Stimulated activated CD8-positive, alpha-beta memory T cell treated with anti-CD3 and anti-CD28 coated beads, Interleukin-15, amount 100 ng/mL, for 48 hours (primary cell): ENCODE data around the gene SAMD13.
A peak's percentile ranks its signal among the peaks of the same experiment; 100 is the strongest.

Experiments
- DNase-seq, 2 donors: peaks; one replicate each; pipeline ENCODE4 v3.0.0-alpha.2; 2020; ENCODE audit warnings: low read depth in 2 of 2

SAMD13 gene

DNA sequence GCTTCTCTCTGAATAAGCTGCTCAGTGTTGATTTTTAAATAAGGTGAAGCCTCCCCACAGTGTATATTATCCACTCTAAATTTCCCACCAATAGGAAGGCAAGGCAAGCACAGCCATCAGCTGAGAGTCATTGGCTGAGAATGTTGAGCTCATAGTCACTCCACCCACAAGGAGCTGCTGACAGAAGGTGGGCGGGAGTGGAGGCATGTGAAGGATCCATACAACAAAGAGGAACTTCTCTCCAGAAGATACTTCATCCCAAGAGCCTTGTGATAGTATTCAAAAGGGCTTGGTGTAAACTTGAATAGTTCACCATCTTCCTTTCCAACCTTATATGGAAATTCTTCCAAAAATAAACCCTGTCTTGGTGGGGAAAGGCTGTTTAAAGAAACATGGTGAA, 42.8 kb downstream of the SAMD13 start:
- DNase-seq, result no peak

DNA sequence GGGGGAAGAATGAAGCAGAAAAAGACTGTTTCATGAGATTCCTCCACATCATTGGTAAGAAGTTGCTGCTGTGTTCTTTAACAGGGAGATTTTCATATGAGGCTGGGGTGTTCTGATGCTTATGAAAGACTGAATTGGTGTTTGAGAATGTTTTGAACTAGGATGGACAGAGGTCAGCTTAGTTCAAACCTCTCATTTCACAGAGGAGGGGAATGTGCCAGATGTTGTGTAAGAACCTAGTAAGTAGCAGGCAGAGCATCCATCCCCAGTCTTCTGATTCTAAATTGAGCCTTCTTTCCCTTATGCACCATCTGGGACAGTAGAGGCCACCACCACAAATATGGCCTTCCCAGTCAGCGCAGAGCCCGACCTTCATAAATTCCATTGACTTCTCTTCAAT, 43.7 kb downstream of the SAMD13 start:
- no peak for DNase-seq

DNA sequence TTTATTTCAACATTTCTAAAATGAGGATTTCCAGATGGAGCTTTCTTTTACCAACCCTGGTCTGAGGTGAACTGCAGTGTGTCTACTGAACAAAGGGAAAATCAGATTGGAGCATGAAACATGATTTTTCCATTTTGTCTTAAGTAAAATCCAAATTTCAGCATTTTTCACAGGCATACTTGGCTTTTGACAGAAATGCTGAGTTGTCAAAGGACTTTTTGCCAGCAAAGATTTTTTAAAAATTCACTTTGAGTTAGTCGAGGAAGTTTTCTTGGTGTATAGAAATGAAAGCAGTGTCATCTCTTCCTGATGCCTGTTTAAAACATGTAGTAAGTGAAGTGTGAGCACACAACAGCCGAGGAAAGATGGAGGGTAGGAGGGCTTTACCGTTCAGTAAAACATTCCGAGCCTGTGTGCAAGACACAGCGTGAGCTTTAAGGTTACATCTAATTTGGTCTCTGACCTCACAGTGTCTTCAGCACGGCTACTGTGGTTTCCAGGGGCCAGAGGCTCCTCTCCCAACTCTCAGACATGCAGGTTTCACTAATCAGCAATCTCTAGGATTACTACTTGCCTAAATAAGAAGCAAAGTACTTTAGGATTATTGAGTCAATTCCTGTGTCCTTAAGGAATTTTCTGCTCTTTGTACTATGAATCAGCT, 45.9 kb downstream of the SAMD13 start:
- DNase-seq, result no peak

DNA sequence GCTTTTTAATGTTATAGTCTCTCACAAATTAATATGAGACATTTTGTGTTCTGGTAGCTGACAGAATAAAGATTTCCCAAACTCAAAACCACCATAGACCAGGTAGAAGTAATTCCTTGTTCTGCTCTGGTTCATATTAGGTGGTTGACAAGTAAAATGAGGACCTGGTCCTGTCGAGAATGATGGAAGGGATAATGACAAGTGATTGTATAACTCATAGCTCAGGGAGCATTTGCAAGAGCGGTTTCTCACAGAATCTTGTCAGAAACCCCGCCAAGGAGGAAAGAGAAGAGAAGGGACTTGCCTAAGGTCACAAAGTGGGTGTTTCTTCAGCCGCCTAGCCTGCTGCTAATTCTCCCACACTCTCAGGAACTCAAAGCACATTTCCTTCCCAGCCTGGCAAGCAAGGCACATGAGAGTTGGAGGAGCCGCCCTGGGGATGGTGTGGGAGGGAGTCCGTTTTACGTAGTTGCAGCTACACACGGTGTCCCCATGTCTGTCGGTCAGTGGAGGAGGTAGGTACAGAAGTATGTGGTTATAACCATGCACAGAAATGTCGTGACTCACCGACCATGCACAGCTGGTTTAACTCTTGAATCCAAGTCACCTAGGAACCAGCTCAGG, 46.5 kb downstream of the SAMD13 start:
- no peak for DNase-seq

DNA sequence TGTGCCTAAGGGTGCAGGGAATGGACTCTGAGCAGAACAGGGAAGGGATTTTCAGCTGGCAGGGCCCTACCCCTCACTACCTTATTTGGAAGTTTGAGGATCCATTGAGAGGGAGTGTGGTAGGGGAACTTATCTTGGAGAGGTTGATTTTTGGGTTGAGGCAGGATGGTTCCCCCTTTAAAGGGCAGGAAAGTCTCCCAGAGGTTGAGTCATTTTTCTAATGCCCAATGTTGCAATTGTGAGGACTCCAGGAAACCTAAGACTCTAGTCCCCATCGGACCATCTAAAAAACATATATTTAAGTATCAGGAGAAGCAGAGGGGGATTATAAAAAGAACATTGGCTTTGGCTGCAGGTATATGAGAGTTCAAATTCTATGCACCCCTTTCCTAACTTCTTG, 47.3 kb downstream of the SAMD13 start:
- DNase-seq, result no peak

DNA sequence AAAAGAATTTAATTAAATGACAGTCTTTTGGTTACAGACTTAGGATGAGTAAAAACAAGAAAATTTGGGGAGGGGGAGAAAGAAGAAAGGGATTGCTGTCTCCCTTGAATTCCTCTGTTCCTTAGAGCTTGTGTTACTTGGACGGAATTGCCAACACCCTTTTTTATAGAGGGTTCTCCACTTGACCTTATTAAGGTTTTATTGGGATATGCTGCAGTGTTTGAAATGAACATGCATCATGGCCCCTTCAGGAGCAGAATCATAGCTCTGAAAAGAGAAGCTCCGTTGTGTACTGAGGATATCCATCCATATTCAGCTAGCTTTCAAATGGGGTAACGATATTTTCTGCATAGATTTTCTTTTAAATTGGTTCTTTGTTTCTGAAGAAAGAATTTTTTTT, 48.6 kb downstream of the SAMD13 start:
- DNase-seq, result no peak

DNA sequence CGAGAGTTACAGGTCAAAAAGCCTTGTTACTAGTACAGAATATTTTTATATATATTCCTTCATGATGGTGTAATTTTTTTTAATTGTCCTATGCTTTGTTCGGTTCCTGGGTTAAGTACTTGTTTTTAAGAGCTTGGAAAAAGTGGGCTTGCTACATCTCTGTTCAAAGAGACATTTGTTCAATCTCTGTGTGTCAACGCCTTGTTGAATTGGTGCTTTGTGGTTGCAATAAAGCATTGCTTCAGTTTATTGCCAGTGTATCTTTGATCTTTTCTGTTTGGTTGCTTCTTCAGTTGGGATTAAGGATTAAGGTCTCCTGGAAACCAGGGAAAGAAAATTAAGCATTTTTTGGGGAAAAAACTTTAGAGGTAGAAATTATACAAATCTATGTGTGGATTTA, 49.0 kb downstream of the SAMD13 start:
- DNase-seq, result no peak

DNA sequence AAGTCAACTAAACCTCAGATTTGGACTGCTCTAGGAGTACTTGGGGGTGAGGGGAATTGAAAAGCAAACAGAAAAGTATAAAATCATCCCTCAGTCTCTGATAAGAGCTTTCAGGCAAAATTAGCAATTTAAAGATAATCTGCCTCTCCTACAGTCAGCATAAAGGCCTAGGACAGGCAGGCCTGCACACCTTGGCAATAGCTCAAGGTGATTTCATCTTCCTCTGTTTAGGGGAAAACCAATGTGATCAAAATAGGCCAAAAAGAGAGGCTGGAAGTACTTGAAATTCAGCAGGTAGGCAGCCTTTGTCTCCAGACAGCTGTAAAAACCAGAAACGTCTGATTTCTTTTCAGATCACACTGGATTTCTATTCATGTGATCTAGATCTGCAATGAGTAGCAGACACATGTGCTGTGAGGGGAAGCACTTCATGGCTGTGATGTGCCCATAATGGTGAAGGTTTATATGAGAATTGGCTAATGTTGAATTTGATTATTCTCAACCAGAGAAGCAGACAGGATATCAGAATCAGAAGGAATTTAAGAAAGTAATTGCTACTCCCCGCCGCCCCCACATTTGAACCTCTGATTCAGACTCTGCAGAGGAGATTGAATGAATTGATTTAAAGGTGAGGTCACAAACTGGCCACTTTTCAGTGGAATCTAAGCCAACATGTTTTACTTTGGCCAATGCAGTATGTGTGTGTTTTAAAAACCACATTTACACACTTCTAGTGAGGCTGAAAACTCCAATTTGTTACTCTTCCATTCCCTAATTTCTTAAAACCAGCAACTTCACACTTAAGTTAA, 51.0 kb downstream of the SAMD13 start:
- no peak for DNase-seq

DNA sequence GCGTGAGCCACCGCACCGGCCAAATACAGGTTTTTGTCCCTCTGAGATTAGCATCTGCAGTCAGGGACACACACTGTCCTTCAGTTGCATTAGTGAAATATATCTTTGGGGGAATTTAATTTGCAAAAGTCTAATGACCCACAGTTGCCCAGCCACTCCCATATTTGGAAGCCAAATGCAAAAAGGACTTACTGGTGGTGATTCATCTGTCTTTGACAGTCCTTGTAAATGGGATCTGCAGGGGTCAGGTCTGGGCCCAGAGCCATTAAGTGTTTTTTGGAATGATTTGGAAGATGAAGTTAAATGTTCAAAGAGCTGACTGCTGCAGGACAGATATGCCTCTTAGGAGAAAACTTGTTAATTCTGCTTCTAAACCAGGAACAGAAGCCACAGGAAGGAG, 52.2 kb downstream of the SAMD13 start:
- no peak for DNase-seq

DNA sequence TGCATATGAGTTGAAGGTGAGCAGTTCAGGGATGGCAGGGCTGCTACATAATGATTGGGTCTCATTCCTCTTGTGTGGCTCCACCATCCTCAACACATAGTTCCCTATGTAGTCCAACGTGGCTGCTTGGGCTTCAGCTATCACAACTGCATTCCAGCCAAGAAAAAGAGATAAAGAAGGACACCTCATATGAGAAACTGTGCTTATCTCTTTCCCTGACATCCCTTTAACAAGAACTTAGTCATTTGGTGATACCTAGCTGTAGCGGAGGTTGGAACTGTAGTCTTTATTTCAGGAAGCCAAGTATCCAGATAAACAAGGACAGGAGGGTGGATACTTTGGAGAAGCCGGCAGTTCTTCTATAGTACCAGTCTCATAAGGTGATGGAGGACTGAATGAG, 54.0 kb downstream of the SAMD13 start:
- no peak for DNase-seq

DNA sequence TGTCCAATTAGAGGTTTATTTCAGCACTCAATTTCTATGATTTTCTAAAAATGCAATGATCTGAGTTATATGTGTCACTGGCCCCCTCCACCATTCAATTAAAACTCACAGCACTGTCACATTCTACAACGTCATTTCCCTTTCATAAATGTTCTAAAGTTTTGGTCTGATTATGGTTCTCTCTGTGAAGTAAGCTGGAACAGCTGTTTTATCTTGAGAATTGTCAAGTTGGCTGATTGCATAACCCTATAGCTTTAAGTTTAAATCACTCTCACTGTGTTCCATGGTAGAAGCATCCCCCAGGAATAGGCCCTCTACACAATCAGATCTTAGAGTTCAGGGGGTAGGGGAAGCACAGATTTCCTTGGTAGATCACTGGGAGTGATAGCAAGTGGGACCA, 55.4 kb downstream of the SAMD13 start:
- DNase-seq, result no peak

DNA sequence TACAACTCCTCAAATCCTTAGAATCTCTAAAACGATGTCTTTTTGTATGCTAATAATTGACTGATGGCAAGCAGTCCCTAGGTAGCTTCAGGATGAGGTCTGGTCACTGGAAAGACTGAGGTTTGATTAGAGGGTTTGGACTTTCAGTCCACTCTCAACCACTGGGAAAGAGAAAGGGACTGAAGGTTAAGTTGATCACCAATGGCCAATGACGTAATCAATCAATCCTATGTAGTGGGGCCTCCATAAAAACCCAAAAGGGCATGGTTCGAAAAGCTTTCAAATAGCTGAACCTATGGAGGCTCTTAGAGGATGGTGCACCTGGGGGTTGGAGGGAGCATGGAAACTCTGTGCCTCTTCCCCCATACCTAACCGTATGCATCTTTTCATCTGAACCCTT, 57.2 kb downstream of the SAMD13 start:
- no peak for DNase-seq

DNA sequence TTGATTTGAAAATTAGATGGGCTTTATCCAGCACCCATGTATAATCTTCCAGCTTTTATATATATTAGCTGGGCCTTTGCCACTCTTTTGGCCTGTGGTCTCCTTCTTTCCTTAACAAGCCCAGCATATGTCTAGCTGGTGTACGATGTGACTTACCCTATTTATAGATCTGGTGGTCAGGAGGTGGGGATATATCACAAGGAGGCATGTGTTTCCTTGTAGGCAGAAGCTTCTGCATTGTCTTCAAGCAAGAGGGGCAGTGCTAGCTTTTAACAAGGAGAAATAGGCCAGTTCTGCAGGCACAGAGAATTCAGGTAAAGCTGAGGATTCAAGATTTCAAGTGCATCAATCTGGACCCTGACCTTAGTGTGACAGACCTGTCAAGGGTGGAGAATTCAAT, 58.8 kb downstream of the SAMD13 start:
- DNase-seq, result no peak

DNA sequence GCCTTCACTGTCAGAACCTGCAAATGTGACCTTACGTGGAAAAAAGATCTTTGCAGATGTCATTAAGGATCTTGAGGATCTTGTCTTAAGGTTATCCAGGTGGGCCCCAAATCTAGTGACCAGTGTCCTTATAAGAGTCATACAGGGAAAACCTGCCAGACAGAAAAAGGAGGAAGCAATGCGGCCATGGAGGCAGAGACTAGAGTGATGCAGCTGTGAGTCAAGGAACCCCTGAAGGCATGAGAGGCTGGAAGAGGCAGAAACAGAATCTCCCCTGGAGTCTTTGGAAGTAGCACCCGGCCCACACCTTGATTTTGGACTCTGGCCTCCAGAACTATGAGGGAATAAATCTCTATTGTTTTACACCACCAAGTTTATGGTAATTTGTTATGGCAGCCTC, 60.3 kb downstream of the SAMD13 start:
- DNase-seq, result no peak

DNA sequence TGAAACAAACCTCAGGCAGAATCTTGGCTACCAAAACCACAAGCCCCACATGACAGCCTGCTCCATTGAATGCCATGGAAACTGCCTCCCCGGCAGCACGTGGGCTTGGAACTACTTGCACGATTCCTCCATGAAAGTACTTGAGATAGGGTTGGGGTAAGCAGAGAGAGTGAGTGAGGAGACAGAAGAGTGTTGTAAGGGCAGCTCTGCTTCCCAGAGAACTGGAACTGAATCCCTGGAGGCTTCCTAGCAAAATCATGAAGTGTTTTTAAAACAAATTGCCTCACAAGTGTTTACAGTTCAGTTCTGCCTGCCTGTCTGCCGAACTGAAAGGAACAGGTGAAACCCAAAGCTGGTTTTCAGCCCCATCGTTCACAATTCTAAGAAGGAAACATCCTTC, 61.5 kb downstream of the SAMD13 start:
- no peak for DNase-seq

DNA sequence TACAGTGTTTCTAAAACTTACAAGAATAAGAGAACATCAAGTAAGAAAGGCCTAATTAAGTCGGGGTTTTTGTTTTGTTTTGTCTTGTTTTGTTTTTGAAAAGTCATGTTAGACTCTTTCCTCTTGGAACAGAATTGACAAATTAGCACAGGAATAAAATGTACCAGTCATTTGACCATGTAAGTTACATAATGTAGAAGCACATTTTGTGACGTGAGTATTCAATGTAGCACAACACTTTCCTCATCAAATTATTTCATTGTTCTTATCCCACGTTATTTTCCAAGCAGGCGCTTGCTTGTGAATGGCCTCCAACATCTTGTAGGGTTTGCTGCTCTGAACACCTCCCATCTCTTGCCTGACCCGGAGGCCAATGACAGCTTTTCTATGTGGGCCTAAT, 62.1 kb downstream of the SAMD13 start:
- no peak for DNase-seq

DNA sequence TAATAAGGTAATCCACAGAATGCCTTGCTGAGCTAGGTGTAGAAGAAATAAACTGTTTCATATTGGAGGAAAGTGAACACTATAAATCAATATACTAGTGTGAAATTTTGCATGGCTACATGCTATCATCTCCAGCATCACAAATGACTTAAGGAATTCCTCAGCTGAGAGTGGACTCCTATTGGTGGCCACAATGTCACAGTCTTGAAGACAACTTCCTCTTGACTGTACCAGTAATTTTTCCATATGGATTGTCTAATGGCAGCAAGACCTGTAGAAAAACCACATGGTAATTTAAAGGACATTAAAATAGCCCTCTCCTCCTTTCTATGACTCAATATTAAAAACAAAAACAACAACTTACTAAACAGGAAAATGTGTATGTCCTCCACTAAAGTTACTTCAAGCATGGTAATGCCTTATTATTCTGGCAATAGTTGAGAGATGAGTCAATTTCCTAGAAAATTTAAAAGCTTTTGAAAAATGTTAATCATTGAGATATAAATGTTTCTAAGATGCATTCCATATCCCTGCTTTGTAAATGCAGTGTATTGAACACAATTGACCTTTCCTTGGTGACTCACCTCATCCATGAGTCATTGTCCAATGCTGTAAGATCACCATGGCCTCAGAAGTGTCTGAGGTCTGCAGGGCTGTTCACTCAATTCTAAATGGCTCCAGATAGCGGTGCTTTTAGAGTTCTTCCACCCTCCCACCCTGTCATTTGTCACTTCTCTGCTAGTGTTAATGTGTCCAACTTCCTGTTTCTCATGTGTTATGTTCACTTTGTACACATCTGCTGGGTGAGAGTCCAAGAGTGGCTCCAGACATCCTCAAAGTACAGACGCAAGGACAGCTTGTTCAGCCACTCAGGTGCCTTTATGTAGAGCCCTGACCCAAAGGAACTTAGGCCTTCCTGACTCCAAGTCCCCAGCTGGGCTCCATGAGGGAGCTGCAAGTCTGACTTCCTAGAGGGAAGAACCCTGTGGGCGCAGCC, 64.0 kb downstream of the SAMD13 start:
- peak in 1 of 2 donors; percentile 22 for DNase-seq

DNA sequence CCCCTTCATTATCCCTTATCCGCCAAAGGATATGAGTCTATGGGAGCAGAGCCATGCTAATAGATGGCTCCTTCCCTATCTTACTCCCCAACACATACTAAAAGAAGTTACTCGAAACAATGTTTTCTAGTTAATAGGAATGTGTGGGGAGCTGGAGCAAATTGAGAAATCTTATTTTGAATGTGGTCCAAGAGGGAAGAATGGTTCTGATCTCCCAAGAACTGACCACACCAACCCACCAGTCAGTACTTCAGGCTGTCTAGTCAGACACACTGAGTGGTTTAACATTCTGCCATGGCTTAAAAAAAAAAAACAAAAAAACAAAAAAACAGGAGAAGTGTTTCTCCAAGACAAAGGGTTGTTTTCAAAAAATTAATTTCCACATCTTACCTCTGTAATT, 65.3 kb downstream of the SAMD13 start:
- DNase-seq, result no peak

DNA sequence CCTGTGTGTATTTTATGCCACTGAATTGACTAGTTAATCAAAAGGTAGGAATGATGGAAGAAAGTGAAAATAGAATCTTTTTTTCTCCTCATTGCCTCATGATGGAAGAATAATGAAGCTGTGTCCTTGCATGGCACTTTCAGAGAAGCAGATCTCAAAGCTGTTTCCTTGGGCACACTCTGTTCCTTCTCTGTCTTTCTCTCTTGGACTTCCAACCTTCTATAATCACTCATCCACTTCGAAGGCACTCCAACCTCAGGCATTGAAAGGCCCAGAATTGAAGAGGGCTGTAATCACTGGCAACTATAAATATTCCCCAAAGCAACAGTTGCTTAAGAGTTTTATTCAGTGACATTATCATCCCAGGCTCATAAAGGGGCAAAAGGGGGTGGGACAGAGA, 65.7 kb downstream of the SAMD13 start:
- no peak for DNase-seq

DNA sequence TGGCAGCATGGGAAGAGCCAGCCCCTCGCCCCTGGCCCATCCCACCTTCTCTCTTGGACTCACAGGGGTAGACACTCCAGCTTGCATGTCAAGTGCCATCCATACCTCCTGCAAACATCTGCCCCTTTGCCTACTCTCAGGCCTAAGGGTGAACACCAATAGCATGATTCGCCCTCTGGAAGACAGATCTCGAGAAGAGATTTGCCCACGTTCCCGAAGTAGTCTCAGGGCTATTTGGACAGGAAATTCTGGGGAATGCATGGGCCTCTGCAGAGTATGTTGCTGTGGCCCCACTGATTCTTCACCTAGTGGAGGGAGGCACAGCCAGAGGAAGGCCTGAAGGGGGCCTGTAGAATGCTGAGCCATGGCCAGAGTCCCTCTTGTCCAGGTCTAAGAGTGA, 66.9 kb downstream of the SAMD13 start:
- no peak for DNase-seq

DNA sequence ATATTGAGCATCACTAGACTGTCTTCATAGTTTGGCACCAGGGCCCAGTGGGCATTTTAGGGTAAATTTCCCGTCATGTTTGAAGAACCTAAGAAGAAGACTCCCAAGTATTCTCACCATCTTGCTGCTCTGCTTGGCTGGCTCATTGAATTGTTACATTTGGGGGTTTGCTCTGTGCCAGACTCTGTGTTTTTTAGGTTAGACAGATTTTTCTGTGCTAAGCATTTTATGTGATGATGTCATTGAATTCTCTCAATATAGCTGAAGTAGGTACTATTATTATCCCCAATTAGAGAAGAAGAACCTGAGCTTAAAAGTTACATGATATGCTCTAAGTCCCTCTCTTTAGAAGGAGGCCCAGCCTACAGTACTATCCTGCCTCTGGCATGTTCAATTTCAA, 68.8 kb downstream of the SAMD13 start:
- no peak for DNase-seq

DNA sequence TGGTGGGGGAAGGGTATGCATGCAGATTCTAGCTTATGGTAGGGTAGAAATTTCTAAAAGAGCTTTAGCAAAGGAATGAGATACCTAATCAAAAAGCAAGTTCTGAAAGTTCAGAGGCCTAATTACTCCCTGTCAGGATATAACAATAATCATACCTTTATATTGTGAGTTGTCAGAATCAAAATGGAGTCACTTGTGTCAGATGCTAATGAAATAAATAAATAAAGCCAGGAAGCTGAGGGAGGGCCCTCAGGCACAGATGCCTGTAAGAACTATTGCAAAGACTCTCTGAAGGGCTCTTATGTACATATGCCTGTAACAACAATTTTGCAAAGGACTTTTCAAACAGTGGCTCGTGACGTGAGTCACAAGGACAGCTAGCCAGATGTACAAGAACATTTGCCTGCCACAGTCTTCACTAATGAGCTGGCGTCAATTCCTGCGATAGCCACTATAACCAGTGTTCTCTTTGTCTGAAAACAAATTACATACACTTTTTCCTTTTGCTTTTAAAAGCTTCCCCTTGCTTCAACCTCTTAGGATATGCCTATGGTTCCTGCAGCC, 69.4 kb downstream of the SAMD13 start:
- no peak for DNase-seq
